ENCODE results near the gene RASSF1. TPM values are rescaled to one million over a fixed set of nuclear protein-coding genes. Genes with fewer than 3 reads are reported as not detected.

Gene RASSF1
- total and polyA plus RNA-seq, 2 of the 8 experiments (the other 6 are each of a cell fraction or from before 2014, with no cell fraction given) = 10.3 to 15.7 TPM

DNA sequence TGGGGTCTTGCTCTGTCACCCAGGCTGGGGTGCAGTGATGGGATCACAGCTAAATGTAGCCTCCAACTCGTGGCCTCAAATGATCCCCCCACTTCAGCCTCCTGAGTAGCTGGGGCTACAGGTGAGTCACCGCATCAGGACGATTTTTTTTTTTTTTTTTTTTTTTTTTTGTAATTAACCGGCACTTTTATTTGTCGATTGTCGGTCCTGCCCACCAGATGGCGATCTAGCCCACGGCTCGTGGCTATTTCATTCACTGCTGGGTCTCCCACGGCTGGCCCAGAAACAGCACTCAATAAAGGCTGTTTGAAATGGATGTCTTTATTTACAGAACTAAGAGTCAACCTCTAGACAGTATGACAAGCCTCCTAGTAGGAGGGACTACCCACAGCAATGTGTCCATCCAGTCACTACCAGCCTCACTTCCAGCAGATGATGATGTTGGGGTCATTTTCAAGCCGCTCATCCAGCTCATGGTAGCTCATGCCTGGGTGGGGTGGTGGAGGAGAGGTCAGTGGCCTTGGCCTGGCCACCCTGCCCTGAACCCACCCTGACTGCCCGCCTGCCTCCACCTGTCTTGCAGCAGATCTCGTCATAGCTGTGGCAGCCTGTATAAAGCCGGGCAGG is 6.7 kb upstream of the RASSF1 start (continued):
- TF ChIP-seq BACH1 (IDR thresholded peaks at IDR 0.05; ENCODE audit: low read length) (no peak), ATF2 (IDR thresholded peaks at IDR 0.05; ENCODE audit: low read length) (no peak), RXRA (IDR thresholded peaks at IDR 0.05; ENCODE audit: insufficient read depth, low read depth, low read length) (no peak)
- TF ChIP-seq, protein P1, sequence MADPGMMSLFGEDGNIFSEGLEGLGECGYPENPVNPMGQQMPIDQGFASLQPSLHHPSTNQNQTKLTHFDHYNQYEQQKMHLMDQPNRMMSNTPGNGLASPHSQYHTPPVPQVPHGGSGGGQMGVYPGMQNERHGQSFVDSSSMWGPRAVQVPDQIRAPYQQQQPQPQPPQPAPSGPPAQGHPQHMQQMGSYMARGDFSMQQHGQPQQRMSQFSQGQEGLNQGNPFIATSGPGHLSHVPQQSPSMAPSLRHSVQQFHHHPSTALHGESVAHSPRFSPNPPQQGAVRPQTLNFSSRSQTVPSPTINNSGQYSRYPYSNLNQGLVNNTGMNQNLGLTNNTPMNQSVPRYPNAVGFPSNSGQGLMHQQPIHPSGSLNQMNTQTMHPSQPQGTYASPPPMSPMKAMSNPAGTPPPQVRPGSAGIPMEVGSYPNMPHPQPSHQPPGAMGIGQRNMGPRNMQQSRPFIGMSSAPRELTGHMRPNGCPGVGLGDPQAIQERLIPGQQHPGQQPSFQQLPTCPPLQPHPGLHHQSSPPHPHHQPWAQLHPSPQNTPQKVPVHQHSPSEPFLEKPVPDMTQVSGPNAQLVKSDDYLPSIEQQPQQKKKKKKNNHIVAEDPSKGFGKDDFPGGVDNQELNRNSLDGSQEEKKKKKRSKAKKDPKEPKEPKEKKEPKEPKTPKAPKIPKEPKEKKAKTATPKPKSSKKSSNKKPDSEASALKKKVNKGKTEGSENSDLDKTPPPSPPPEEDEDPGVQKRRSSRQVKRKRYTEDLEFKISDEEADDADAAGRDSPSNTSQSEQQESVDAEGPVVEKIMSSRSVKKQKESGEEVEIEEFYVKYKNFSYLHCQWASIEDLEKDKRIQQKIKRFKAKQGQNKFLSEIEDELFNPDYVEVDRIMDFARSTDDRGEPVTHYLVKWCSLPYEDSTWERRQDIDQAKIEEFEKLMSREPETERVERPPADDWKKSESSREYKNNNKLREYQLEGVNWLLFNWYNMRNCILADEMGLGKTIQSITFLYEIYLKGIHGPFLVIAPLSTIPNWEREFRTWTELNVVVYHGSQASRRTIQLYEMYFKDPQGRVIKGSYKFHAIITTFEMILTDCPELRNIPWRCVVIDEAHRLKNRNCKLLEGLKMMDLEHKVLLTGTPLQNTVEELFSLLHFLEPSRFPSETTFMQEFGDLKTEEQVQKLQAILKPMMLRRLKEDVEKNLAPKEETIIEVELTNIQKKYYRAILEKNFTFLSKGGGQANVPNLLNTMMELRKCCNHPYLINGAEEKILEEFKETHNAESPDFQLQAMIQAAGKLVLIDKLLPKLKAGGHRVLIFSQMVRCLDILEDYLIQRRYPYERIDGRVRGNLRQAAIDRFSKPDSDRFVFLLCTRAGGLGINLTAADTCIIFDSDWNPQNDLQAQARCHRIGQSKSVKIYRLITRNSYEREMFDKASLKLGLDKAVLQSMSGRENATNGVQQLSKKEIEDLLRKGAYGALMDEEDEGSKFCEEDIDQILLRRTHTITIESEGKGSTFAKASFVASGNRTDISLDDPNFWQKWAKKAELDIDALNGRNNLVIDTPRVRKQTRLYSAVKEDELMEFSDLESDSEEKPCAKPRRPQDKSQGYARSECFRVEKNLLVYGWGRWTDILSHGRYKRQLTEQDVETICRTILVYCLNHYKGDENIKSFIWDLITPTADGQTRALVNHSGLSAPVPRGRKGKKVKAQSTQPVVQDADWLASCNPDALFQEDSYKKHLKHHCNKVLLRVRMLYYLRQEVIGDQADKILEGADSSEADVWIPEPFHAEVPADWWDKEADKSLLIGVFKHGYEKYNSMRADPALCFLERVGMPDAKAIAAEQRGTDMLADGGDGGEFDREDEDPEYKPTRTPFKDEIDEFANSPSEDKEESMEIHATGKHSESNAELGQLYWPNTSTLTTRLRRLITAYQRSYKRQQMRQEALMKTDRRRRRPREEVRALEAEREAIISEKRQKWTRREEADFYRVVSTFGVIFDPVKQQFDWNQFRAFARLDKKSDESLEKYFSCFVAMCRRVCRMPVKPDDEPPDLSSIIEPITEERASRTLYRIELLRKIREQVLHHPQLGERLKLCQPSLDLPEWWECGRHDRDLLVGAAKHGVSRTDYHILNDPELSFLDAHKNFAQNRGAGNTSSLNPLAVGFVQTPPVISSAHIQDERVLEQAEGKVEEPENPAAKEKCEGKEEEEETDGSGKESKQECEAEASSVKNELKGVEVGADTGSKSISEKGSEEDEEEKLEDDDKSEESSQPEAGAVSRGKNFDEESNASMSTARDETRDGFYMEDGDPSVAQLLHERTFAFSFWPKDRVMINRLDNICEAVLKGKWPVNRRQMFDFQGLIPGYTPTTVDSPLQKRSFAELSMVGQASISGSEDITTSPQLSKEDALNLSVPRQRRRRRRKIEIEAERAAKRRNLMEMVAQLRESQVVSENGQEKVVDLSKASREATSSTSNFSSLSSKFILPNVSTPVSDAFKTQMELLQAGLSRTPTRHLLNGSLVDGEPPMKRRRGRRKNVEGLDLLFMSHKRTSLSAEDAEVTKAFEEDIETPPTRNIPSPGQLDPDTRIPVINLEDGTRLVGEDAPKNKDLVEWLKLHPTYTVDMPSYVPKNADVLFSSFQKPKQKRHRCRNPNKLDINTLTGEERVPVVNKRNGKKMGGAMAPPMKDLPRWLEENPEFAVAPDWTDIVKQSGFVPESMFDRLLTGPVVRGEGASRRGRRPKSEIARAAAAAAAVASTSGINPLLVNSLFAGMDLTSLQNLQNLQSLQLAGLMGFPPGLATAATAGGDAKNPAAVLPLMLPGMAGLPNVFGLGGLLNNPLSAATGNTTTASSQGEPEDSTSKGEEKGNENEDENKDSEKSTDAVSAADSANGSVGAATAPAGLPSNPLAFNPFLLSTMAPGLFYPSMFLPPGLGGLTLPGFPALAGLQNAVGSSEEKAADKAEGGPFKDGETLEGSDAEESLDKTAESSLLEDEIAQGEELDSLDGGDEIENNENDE (IDR thresholded peaks at IDR 0.05; ENCODE audit: insufficient replicate concordance, low read length) = no peak

All from H1 (cell line).